DMS114 treated with DMSO at 0.1 percent for 48 hours (cell line): ENCODE measurements around the gene BRAF.
"Not testable (repeated sequence)": the region's sequence is repeated elsewhere in the genome, so short reads cannot be mapped to it uniquely, and the experiment has no call there.

ENCODE experiments used
- DNase-seq: peaks from one replicate; lab custom pipeline; 2025; ENCODE audit not compliant: unreplicated experiment; lab: John Stamatoyannopoulos, UW

The BRAF gene

DNA sequence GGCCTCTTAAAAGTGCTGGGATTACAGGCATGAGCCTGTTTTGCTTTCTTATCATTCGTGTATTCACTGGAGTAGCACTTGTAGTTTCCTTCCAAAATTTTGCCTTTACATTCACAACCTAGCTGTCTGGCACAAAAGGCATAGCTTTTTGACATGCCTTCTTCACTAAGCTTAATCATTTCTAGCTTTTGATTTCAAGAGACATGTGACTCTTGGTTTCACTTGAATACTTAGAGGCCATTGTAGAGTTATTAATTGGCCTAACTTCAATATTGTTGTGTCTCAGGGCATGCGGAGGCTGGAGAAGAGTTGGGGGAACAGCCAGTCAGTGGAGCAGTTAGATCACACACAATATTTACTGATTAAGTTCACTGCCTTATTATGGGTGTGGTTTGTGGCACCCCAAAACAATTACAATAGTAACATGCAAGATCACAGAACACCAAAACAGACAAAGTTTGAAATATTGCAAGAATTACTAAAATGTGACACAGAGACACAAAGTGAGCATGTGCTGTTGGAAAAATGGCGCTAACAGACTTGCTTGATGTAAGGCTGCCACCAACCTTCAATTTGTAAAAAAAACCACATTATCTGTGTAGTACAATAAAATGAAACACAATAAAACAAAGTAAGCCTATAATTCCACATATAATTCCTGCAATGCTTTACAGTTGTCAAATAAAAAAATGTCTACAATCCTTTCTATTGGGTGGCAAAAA lies 43.1 kb downstream of the BRAF start:
- no peak for DNase-seq

DNA sequence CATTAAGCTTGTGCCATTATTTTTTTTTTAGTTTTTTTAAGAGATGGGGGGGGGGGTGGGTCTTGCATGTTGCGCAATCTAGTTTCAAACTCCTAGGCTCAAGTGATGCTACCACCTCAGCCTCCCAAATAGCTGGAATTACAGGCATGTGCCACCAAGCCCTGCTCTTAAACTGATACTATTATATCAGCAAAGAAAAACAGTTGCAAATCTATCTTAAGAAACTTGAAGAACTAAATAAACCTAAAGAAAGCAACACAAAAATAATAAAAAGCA lies 47.5 kb downstream of the BRAF start:
- no peak for DNase-seq

DNA sequence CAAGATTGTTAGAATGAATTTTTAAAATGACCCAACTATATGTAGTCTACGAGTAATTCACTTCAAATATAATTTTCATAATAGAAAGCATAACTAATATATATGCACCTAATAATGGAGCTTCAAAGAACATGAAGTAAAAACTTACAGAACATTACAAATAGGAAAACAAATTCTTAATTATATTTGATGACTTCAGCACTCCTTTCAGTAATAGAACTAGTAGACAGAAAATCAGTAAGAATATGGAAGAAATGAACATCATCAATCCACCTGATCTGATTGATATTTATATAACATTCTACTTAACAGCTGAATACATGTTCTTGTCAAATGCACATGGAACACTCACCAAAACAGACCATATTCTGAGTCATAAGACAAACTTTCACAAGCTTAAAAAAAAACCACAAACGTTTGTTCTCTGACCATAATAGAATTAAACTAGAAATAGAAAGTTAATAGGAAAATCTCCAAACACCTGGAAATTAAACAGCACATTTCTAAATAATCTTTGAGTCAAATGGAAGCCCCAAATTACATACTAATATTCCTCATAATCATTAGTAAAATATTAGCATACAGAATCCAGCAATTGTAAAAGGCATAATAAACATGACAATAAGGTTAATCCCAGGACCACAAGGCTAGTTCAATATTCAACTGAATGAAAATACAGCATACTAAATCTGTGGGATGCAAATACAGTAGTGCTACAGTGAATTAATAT lies 48.0 kb downstream of the BRAF start:
- no peak for DNase-seq

DNA sequence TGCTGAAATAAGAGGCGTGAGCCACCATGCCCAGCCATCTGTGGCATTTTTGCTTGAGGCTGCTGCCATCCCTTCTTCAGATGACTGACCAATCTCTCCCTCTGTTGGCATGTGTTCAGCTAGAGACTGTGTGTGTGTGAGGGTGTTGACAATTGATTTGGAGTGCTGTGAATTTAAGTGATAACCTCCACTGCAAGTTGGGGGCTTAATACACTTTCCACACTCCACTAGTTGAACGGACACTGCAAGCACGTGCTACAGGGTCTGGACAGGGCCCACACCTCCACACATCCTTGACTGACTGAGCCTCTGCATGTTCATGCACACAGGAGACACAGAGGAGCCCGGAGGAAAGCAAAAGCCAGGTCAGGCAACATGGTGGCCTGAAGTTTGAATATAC lies 51.3 kb downstream of the BRAF start:
- no peak for DNase-seq

DNA sequence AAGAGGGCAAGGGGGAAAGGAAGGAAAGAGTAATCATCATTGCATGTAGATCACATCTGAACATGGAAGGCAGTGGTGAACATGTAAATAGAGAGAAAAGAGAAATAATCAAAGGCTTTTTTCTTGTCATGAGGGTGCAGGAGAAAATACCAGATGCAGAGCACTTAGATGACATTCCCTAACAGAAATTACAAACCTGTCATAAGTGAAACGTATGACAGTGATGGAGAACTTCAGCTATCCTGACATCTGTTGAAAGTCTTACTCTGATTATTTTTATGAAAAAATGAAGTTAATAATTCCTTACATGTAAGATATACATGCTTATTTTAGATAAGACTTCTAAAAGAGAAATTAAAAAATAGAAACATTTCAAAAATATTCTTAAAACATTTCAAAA lies 54.7 kb downstream of the BRAF start:
- no peak for DNase-seq

DNA sequence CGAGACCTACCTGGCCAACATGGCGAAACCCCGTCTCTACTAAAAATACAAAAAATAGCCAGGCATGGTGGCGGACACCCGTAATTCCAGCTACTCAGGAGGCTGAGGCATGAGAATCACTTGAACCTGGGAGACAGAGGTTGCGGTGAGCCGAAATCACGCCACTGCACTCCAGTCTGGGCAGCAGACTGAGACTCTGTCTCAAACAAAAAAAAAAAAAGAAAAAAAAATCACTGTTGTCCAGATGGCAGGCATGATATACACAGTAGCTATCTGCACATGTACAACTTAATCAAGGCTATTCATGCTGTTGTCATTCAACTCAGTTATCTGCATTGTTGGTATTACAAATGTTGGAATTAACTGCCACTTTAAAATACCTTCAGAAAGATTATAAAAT lies 55.3 kb downstream of the BRAF start:
- DNase-seq, result no peak

DNA sequence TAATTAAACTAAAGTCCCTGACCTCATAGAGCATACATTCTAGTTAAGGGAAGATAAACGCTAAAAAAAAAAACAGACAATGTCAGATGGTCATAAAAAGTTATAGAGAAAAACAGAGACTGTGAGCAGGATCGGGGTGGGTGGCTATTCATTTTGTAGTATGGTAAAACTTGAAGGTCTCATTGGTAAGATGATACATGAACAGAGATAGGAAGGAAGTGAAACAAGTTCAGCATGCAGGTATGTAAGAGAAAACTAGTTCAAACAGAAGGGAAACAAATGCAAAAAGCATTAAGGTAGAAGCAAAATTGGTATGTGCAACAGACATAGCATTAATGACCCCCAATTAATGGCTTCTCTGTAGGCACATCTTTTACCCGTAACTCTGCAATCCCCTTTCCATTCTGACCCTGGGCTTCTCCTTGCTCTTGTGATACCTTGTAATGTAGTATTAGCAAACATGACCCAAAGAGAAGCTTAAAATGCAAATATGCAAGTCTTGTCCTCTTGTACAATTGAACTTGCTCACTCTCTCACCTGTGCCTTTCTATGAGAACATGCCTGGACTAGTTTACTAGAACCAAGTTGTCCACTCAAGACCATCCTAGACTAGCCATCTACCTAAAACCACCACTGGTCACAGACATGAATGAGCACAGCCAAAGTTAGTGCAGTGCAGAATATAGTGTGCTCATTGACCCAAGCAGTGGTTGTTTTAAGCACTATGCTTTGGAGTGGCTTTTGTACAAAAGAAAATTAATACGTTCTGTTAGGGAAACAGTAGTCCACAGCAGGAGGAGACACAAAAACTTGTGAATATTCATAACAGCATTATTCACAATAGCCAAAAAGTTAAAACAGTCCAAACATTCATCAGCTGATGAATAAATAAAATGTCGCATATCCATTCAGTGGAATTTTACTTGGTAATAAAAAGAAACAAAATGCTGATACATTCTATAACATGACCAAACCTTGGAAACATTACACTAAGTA lies 57.0 kb downstream of the BRAF start:
- no peak for DNase-seq

DNA sequence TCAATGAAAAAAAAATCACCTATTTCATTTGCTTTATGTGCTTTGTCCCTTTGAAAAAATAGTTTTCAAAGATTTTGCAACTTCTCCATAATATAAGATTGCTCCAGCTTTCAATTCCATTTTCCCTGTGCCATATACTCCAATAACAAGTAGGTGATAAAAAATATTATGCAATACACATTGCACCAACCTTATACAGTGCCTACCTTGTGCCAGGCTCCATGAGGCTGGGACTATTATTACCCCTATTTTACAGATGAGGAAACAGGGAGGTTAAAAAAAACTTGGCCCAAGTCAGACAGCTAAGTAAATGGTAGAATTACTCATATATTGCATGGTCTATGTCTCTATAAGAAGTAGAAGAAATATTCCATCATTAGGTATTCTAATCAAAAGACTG lies 57.8 kb downstream of the BRAF start:
- no peak for DNase-seq

DNA sequence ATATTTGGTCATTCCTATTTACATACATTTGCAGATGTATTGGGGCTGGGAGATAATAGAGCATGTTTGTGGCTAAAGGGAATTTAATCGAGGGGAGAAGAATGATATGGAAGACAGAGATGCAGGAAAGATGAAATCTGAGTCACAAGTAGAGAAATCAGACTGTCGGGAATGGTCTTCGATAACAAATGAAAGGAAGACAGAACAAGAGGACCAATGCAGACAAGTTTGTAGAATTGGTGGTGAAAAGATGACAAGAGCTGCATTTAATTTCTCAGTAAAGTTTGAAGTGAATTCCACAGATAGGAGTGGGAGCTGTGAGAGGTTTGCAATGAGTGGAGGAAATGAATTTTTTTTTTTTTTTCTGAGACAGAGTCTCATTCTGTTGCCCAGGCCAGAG lies 60.0 kb downstream of the BRAF start:
- DNase-seq, result no peak

DNA sequence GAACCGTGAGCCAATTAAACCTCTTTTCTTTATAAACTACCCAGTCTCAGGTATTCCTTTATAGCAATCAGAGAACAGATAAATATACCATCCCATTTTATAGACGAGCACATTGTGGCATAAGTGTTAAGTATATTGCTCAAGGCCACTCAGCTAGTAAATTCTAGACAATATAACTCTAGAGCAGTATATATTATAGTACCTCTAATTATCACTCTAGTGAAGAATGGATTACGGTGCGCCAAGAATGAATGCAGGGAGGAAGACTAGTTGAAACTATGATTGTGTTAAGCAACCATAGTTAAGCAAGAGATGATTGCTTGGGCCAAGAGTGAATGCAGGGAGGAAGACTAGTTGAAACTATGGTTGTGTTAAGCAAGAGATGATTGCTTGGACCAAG lies 60.9 kb downstream of the BRAF start:
- DNase-seq, result no peak

DNA sequence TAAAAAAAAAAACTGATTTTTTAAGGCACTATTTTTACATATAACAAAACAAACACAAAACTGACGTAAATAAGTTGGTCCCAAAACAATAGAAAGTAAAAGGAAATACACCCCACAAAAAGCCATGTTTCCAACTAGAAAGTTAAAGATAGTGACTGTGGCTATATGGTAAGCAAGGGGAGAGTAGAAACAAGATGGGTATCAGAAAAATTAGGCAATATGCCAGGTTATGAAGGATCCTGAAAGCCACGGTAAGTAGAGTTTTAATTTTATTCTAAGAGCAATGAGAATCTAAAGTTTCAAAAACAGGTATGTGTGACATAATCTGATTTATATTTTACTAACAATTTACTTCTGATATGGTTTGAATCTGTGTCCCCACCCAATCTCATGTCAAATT lies 61.5 kb downstream of the BRAF start:
- DNase-seq, result no peak

DNA sequence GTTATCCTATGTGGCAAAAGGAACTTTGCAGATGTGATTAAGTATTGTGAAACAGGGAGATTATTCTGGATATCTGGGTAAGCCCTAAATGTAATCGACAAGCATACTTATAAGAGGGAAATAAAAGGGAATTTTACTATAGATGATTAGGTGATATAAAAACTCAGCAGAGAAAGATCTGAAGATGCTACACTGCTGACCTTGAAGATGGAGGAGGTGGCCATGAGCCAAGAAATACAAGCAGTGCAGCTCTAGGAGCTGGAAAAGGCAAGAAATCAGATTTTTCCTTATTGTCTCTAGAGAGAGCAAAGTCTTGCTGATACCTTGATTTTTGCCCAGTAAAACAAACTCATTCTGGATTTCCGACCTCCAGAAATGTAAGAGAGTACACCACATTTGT lies 67.7 kb downstream of the BRAF start:
- DNase-seq, result no peak

DNA sequence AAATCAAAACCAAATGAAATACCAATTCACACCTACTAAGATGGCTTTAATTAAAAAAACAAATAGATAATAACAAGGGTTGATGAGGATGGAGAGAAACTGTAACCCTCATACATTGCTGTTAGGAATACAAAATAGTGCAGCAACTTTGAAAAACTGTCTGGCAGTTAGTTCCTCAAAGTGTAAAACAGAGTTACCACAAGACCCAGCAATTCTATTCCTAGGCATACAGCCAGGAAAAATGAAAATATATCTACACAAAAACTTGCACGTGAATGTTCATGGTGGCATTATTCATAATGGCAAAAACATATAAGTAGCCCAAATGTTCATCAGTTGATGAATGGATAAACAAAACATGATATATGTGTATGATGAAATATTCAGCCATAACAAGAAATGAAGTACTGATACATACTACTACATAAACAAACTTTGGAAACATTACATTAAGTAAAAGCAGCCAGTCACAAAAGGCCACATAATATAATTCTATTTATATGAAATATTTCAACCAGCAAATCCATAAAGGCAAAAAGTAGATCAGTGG lies 83.5 kb downstream of the BRAF start:
- DNase-seq, result no peak

DNA sequence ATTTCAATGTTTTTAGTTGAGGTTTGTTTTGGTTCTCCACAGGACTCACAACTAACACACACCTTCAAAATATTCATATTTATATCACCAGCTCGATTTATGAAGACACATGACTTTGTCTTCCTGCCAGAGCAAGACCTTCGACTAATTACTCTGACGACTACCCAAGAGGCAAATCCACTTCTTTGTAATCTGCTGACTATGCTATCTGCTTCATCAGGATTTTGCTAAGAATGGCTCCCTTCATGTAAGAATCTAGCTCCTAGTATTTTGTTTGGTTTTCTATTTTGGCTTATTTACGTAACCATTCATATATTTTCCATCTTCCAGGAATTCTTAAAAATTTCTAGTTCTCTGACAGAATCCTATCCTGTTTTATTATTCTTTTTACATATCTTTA lies 93.0 kb downstream of the BRAF start:
- DNase-seq, result no peak

DNA sequence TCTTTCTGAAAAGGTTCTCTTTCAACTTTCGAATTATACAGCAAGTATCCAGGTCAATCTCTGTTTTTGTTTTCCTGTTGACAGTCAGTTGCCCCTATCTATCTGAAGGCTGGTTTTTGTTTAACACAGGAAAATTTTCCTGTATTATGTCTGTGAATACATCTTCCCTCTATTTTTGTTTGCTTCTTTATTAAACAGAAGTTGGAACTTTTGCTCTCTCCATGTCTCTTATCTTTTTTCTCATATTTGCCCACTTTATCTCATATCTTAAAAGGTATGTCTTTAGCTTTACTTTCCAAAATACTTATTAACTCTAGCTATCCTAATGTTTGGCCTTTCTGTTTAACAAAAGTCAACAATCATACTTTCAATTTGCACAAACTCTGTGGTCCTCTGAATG lies 95.0 kb downstream of the BRAF start:
- no peak for DNase-seq

DNA sequence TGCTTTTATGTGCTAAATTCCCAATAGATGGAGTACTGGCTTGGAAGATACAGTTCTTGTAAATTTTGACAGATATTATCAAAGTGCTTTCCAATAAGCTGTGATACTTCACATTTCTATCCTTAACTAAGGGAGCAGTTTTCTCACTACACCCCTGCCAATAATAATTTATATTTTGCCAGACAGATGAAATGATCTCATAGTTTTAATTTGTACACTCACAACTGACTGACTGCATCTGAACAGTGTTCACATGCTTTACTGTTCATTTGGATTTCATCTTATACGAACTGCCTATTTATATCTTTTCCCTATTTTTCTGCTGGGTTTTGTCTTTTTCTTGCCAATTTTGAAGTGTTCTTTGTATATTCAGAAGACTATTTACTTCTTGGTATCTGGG lies 96.0 kb downstream of the BRAF start:
- DNase-seq, result no peak

DNA sequence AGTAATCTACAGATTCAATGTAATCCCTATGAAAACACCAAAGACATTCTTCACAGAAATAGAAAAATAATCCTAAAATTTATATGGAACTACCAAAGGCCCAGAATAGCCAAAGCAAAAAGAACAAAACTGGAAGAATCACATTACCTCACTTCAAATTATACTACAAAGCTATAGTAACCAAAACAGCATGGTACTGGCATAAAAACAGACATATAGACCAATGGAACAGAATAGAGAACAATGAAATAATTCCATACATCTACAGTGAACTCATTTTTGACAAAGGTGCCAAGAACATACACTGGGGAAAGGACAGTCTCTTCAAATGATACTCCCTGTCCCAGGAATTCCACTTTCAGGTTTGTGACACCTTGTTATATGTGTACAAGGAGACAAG lies 107.3 kb downstream of the BRAF start:
- not testable (repeated sequence) for DNase-seq

DNA sequence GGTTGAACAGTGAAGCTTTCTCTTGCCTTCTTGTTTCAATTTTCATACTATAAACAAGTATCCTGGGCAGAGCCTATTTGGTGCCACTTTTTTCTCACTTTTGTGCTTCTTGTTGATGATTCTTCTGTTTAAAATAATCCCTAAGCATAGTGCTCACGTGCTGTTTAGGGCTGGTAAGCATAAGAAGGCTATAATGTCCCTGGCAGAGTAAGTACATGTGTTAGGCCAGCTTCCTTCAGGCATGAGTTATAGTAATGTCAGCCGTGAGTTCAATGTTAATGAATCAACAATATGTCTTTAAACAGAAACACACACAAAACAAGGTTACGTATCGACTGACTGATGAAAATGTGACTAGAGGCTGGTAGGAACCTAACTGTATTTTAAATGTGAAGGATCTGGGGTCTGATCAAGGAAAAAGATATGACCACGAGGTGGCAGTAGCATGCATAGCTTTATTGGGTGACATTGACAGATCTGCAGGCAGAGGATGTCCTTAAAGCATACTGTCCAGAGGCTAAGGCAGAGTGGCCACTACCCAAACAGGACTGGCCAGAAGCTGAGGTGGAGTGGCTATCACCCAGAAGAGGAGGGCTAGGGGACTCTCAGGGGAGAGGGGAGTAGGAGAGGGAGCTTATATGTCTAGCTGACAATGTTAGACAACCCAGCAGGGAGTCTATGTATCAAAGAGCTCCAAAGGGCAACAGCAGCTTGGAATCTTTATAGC lies 113.7 kb downstream of the BRAF start:
- DNase-seq, result peak; percentile 64

DNA sequence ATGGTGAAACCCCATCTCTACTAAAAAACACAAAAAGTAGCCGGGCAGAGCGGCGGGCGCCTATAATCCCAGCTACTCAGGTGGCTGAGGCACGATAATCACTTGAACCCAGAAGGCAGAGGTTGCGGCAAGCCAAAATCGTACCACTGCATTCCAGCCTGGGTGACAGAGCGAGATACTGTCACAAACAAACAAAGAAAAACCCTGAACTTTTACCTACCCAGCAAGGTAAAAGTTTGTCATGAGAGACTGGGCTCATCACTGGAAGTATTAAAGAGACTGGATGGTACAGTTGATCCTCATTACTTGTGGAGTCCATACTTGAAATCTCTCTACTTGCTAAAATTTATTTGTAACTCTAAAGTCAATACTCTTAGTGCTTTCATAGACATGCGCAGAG lies 114.3 kb downstream of the BRAF start:
- no peak for DNase-seq

DNA sequence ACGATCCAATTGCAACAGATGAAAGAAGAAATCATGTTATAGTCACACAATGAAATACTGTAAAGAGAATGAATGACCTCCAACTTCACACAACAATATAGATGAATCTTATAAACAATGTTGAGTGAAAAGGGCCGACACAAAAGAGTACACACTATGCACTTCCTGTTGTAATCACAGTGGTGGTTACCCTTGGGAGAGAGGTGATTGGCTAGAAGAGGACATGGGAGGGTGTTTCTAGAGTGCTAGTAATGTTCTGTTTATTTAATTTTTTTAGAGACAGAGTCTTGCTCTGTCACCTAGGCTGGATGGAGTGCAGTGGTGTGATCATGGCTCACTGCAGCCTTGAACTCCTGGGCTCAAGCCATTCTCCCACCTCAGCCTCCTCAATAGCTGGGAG lies 145.8 kb downstream of the BRAF start:
- DNase-seq, result no peak

DNA sequence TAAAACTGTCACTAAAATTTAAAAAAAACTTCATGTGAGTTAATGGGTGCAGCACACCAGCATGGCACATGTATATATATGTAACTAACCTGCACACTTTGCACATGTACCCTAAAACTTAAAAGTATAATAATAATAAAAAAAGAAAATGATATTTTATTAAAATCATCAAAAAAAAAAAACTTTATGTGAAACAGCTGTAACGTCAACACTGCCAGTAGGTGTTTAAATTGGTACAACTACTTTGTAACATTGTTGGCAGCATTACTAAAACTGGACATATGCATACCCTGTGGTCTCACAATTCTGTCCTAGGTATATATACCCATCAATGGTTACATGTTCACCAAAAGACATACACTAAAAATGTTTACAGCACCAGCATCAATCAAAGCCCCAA lies 146.2 kb downstream of the BRAF start:
- DNase-seq, result no peak
